ENCODE data around the gene CUL4A. TPM values are rescaled to one million over a fixed set of nuclear protein-coding genes. Genes with fewer than 3 reads are reported as not detected.

CUL4A gene
- total RNA-seq, 1 experiment from 2014 or later = 85.9 TPM

GRCh38 chr13:113162783-113163685, 46.4 kb upstream of the CUL4A start:
- ChIA-PET CTCF (no interaction called here), POLR2A (no interaction called here)
- intact Hi-C loops (cut with micrococcal nuclease) = no loop called here
- no peak for TF ChIP-seq CTCF (IDR thresholded peaks at IDR 0.05; ENCODE audit: unreplicated experiment)
- H3K27me3 Mint-ChIP-seq (ENCODE audit: insufficient read depth, unreplicated experiment) = peaks cover 23% of the 10 kb centered on the region
- no peak overlapping the region for H3K27ac Mint-ChIP-seq (ENCODE audit: low read depth, unreplicated experiment)
- H3K36me3 Mint-ChIP-seq (ENCODE audit: insufficient read depth, unreplicated experiment) = peaks cover 6% of the 10 kb centered on the region
- no peak for DNase-seq (ENCODE audit: unreplicated experiment)
- no peaks in the 10 kb centered on the region for H3K4me1 Mint-ChIP-seq (ENCODE audit: insufficient read depth, unreplicated experiment)
- H3K4me3 Mint-ChIP-seq (ENCODE audit: unreplicated experiment) = no peak overlapping the region
- no TSS peak for BruUV-seq (replicated peaks)
- peaks cover 10% of the 10 kb centered on the region for H3K9me3 Mint-ChIP-seq (ENCODE audit: unreplicated experiment)

DNA sequence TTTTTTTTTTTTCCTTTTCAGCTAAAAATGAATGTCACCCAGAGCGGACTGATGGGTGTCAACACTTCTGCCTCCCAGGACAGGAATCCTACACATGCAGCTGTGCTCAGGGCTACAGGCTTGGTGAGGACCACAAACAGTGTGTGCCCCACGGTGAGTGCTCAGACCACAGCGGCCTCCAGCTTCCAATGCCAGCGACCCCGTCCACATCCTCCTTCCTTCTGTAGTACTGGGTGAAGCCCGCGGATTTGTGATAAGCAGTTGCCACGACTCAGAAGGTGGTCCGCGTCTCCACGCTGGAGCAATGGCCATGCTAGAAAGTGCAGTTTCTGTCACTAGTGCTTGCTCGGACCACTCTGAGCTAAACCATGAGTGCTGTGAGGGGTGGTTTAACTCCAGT, 44.9 kb upstream of the CUL4A start:
- no TSS peak for BruUV-seq (replicated peaks)
- Mint-ChIP-seq H3K9me3 (ENCODE audit: unreplicated experiment) (peaks cover 18% of the 10 kb centered on the region), H3K36me3 (ENCODE audit: insufficient read depth, unreplicated experiment) (peaks cover 12% of the 10 kb centered on the region), H3K27ac (ENCODE audit: low read depth, unreplicated experiment) (no peak overlapping the region), H3K27me3 (ENCODE audit: insufficient read depth, unreplicated experiment) (peaks cover 23% of the 10 kb centered on the region), H3K4me1 (ENCODE audit: insufficient read depth, unreplicated experiment) (no peaks in the 10 kb centered on the region), H3K4me3 (ENCODE audit: unreplicated experiment) (no peak overlapping the region)
- ChIA-PET POLR2A (no interaction called here), CTCF (interaction anchor here (0.7 kb wide), 1 partner anchor 20 kb away, joined by 6 read pairs; no protein-coding TSS in a partner anchor)
- DNase-seq (ENCODE audit: unreplicated experiment) = no peak
- intact Hi-C loops (cut with micrococcal nuclease) = no loop called here
- TF ChIP-seq CTCF (IDR thresholded peaks at IDR 0.05; ENCODE audit: unreplicated experiment) = no peak

DNA sequence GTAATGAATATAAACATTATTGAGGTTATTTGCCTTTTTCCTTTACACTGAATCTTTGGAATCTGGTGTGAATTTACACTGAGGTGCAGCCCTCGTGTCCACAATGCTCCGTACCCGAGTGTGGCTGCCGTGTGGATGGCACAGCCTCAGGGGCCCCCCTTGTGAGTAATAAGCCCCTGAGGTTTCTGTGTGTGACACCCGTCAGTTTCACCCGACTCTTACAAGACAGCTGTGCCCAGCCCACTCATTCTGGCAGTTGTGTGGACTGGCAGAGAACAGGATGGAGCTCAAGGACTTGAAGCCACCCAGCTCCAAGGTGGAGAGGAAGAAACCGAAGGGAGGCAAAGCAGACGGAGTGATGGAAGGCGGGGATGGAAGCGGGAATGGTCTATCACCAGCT, 43.1 kb upstream of the CUL4A start:
- Mint-ChIP-seq H3K9me3 (ENCODE audit: unreplicated experiment) (peaks cover 18% of the 10 kb centered on the region), H3K4me3 (ENCODE audit: unreplicated experiment) (no peak overlapping the region), H3K4me1 (ENCODE audit: insufficient read depth, unreplicated experiment) (no peaks in the 10 kb centered on the region), H3K27me3 (ENCODE audit: insufficient read depth, unreplicated experiment) (peaks cover 17% of the 10 kb centered on the region), H3K36me3 (ENCODE audit: insufficient read depth, unreplicated experiment) (peaks cover 21% of the 10 kb centered on the region), H3K27ac (ENCODE audit: low read depth, unreplicated experiment) (no peak overlapping the region)
- TF ChIP-seq CTCF (IDR thresholded peaks at IDR 0.05; ENCODE audit: unreplicated experiment) = no peak
- POLR2A ChIA-PET = no interaction called here
- intact Hi-C loops (cut with micrococcal nuclease) = no loop called here
- CTCF ChIA-PET = interaction anchor here (0.6 to 0.9 kb wide), 2 partner anchors 13 to 132 kb away, joined by 3 to 4 read pairs; no protein-coding TSS in a partner anchor
- DNase-seq (ENCODE audit: unreplicated experiment) = no peak
- no TSS peak for BruUV-seq (replicated peaks)

- POLR2A ChIA-PET = no interaction called here
- BruUV-seq (replicated peaks) = no TSS peak
- Mint-ChIP-seq H3K36me3 (ENCODE audit: insufficient read depth, unreplicated experiment) (peaks cover 25% of the 10 kb centered on the region), H3K27ac (ENCODE audit: low read depth, unreplicated experiment) (no peak overlapping the region), H3K9me3 (ENCODE audit: unreplicated experiment) (peaks cover 18% of the 10 kb centered on the region), H3K27me3 (ENCODE audit: insufficient read depth, unreplicated experiment) (peaks cover 13% of the 10 kb centered on the region), H3K4me3 (ENCODE audit: unreplicated experiment) (no peak overlapping the region), H3K4me1 (ENCODE audit: insufficient read depth, unreplicated experiment) (no peaks in the 10 kb centered on the region)
- TF ChIP-seq CTCF (IDR thresholded peaks at IDR 0.05; ENCODE audit: unreplicated experiment) = no peak
- CTCF ChIA-PET = interaction anchor here (0.6 to 0.9 kb wide), 2 partner anchors 13 to 132 kb away, joined by 3 to 4 read pairs; no protein-coding TSS in a partner anchor
- intact Hi-C loops (cut with micrococcal nuclease) = no loop called here
- DNase-seq (ENCODE audit: unreplicated experiment) = no peak
These were observed 42.7 kb upstream of the CUL4A start for GRCh38 chr13:113166681-113167080.
